ENCODE data around the gene SLIT3.
"Not testable (repeated sequence)": the region's sequence is repeated elsewhere in the genome, so short reads cannot be mapped to it uniquely, and the experiment has no call there.

SLIT3 gene

GRCh38 chr5:168768172-168768571 lies 532.8 kb downstream of the SLIT3 start:
- DNase-seq (ENCODE audit: low spot score) = no peak

GRCh38 chr5:168766426-168766700 lies 534.6 kb downstream of the SLIT3 start:
- no peak for DNase-seq (ENCODE audit: low spot score)

- DNase-seq (ENCODE audit: low spot score) = no peak
These were observed 535.2 kb downstream of the SLIT3 start for GRCh38 chr5:168765551-168766425.

- no peak for DNase-seq (ENCODE audit: low spot score)
These were observed 535.8 kb downstream of the SLIT3 start for GRCh38 chr5:168765086-168765550.

- DNase-seq (ENCODE audit: low spot score) = no peak
These were observed 544.2 kb downstream of the SLIT3 start for GRCh38 chr5:168756453-168757391.

- no peak for DNase-seq (ENCODE audit: low spot score)
These were observed 545.3 kb downstream of the SLIT3 start for GRCh38 chr5:168755548-168756093.

- DNase-seq (ENCODE audit: low spot score) = no peak
These were observed 547.2 kb downstream of the SLIT3 start for GRCh38 chr5:168753691-168754254.

GRCh38 chr5:168752416-168753190 lies 548.3 kb downstream of the SLIT3 start:
- no peak for DNase-seq (ENCODE audit: low spot score)

- DNase-seq (ENCODE audit: low spot score) = no peak
These were observed 548.9 kb downstream of the SLIT3 start for GRCh38 chr5:168752012-168752411.

- DNase-seq (ENCODE audit: low spot score) = no peak
These were observed 550.0 kb downstream of the SLIT3 start for GRCh38 chr5:168750926-168751325.

- DNase-seq (ENCODE audit: low spot score) = no peak
These were observed 551.4 kb downstream of the SLIT3 start for GRCh38 chr5:168749391-168750100.

- DNase-seq (ENCODE audit: low spot score) = peak; percentile 79
These were observed 552.8 kb downstream of the SLIT3 start for GRCh38 chr5:168747987-168748777.

- no peak for DNase-seq (ENCODE audit: low spot score)
These were observed 553.9 kb downstream of the SLIT3 start for GRCh38 chr5:168746893-168747640.

GRCh38 chr5:168746126-168746892 lies 554.6 kb downstream of the SLIT3 start:
- DNase-seq (ENCODE audit: low spot score) = not testable (repeated sequence)

- no peak for DNase-seq (ENCODE audit: low spot score)
These were observed 557.3 kb downstream of the SLIT3 start for GRCh38 chr5:168743617-168744016.

GRCh38 chr5:168742311-168742710 lies 558.6 kb downstream of the SLIT3 start:
- DNase-seq (ENCODE audit: low spot score) = not testable (repeated sequence)

GRCh38 chr5:168740811-168741213 lies 560.1 kb downstream of the SLIT3 start:
- no peak for DNase-seq (ENCODE audit: low spot score)

GRCh38 chr5:168740092-168740800 lies 560.7 kb downstream of the SLIT3 start:
- no peak for DNase-seq (ENCODE audit: low spot score)
